T follicular helper cell (primary cell): ENCODE data around the gene DUS1L.

Experiments
- DNase-seq: peaks from one replicate; pipeline ENCODE4 v3.0.0-alpha.2; 2020; ENCODE audit warnings: low read depth

The DUS1L gene

DNA sequence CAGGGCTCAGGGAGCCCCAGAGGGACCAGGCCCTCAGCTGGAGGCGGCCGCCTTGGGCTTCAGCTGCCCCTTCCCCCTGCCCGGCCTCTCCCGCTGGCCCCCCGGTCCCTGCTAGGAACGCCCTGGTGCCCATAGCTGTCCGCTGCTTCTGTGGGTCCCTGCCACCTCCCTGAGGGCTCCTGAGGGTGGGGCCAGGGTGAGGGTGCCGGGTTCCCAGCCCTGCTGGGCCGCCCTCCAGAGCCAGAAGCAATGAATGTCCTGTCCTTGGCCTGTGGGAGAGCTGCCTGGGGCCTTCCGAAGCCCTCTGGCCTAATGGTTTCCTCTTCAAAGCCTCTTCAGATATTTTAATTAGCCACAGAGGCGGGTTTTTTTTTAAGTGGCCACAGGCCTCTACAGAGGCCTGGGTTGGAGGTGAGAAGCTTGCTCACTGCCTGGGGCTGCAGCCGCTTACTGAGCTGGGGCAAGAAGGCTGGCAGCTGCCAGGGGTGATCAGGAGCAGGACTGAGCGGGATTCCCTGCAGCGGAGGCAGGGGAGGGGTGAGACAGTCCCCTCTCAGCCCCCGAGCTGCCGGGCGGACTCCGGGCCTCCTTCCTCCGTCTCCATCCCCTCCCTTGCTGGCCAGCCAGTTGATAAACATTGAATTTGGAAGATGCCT, 52.8 kb downstream of the DUS1L start:
- no peak for DNase-seq

DNA sequence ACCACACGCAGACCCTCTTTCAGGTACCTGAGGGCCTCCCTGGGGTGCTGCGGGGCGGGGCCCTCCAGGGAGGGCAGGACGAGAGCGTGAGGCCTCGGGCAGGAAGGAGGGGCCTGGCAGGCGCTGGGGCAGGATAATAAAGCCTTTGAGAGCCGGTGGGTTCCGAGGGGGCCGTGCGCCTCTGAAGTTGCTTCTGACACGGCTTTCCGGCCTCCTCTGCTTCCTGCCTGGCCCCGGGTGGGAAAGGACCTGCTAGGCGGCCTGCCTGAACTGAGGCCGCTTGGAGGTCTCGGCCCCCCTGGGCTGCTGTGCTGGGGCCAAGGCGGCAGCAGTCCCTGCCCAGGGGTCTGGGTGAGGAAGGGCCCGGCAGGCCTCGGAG, 53.4 kb downstream of the DUS1L start:
- no peak for DNase-seq

DNA sequence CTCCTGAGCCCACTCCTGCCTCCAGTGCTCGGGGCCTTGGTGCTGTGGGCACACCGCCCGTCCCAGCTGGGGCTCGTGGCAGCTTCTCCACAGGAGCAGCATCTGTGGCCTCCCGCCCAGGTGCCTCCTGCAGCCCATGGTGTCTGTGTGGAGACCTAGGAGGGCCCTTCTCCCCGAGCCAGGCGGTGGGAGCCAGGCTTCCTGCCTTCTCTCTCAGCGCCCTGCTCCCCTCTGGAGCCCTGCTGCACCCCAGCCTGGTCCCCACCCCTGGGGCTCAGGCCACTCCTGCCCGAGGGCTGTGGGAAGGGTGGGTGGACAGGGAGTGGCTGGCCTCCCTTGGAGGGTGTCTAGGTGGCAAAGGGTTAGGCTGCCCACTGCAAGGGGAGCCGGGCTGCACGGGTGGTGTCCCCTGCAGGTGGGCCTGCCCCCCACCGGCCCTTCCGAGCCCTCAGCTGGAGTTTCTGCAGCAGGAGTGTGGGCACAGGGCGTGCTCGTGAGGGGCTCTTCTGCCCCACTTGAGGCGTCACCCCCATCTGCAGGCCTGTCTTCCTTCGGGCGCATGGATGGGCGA, 53.9 kb downstream of the DUS1L start:
- no peak for DNase-seq

GRCh38 chr17:82010575-82011525, 54.8 kb downstream of the DUS1L start:
- DNase-seq = no peak

- DNase-seq = no peak
Measured at GRCh38 chr17:82009413-82009812, 56.2 kb downstream of the DUS1L start.

GRCh38 chr17:82008941-82009405, 56.6 kb downstream of the DUS1L start:
- DNase-seq = no peak

DNA sequence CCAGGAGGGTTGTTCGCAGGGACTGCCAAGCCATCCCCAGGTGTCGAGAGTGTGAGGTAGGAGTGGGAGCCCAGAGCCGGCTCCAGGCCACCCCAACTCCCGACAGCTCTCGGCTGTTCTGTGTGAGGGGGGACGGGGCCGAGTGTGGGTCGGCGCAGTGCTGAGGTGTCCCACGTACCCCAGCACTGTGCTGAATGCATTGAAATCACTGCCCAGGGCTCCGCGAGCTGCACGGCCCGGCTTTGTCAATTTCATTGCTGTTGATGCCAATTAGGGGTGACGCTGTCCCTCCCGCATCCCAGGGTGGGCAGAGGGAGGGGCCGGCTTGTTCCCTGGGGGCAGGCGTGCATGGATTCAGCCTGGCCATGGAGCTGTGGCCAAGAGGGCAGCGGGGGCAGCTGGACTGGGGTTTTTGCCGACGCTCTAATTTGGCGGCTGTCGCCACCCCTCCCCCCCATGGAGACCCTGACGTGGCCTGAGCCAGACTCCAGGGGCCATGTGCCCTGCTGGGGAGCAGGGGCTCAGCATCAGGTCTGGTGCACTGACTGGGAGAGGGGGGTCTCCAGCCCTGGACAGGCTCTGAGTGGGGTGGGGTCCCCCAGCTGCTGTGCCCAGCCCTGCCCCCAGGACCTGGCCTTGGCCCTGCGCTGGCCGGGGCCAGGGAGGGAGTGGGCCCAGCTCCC, 57.2 kb downstream of the DUS1L start:
- DNase-seq = no peak
